Right lobe of liver (tissue), 4 donors: ENCODE data around the gene MED28.

Source experiments
- CTCF ChIP-seq, 4 donors: fragments of 200-600 bp in 3 of 4; fragments of 450-650 bp in 1 of 4; IDR thresholded peaks; one replicate each; pipeline versions ENCODE4 v1.5.1 to v1.8.0; 2016 to 2022; ENCODE audit warnings: antibody characterized with exemption in 4 of 4, mild to moderate bottlenecking in 2 of 4
- POLR2A ChIP-seq: fragments of 450-650 bp; IDR thresholded peaks from one replicate; pipeline ENCODE4 v1.6.1; 2017; ENCODE audit warnings: antibody characterized with exemption, mild to moderate bottlenecking
- donor health status: DM: no; HTN: no; CAD: no.
- donor health status: DM: no; HTN: no; CAD: no.
- donor health status: DM: no; HTN: yes; CAD: no.

GRCh38 chr4:17682222-17682566 is 67.8 kb downstream of the MED28 start:
- no peak for TF ChIP-seq CTCF (IDR thresholded peaks at IDR 0.05)
- no peak for TF ChIP-seq POLR2A
